Measurements from ENCODE around the gene TCP11. TPM values are rescaled to one million over a fixed set of nuclear protein-coding genes. Genes with fewer than 3 reads are reported as not detected.

Gene TCP11
- total RNA-seq, 1 donor from 2014 or later: 0.43 TPM

- Histone ChIP-seq H3K36me3 (no peaks in the 10 kb centered on the region), H3K4me3 (no peak overlapping the region), H3K9me3 (no peaks in the 10 kb centered on the region), H3K27ac (no peak overlapping the region), H3K27me3 (no peaks in the 10 kb centered on the region), H3K4me1 (peaks cover 12 to 35% of the 10 kb centered on the region in 2 donors)
- DNase-seq (ENCODE audit: low spot score in 2 of 2): no peak
- intact Hi-C loops (cut with DNase I): no loop called here
- no peak for TF ChIP-seq CTCF (IDR thresholded peaks at IDR 0.05)
Observed at GRCh38 chr6:35177157-35177556, 36.0 kb upstream of the TCP11 start.

- no peak for TF ChIP-seq CTCF (IDR thresholded peaks at IDR 0.05)
- H3K9me3 ChIP-seq: no peaks in the 10 kb centered on the region
- no peaks in the 10 kb centered on the region for H3K27me3 ChIP-seq
- intact Hi-C loops (cut with DNase I): no loop called here
- no peak overlapping the region for H3K4me3 ChIP-seq
- no peaks in the 10 kb centered on the region for H3K36me3 ChIP-seq
- peaks cover 12 to 31% of the 10 kb centered on the region in 2 donors for H3K4me1 ChIP-seq
- no peak overlapping the region for H3K27ac ChIP-seq
- DNase-seq (ENCODE audit: low spot score in 2 of 2): no peak
Observed at GRCh38 chr6:35176301-35177024, 35.3 kb upstream of the TCP11 start.

- TF ChIP-seq CTCF (IDR thresholded peaks at IDR 0.05): no peak
- no peak overlapping the region for H3K27ac ChIP-seq
- H3K4me3 ChIP-seq: no peak overlapping the region
- peaks cover 5 to 13% of the 10 kb centered on the region in 2 donors for H3K4me1 ChIP-seq
- H3K9me3 ChIP-seq: no peaks in the 10 kb centered on the region
- H3K27me3 ChIP-seq: no peaks in the 10 kb centered on the region
- DNase-seq (ENCODE audit: low spot score in 2 of 2): no peak
- intact Hi-C loops (cut with DNase I): no loop called here
- H3K36me3 ChIP-seq: no peaks in the 10 kb centered on the region
Observed at GRCh38 chr6:35174501-35174900, 33.4 kb upstream of the TCP11 start.

- Histone ChIP-seq H3K27me3 (no peaks in the 10 kb centered on the region), H3K4me1 (peaks cover under 1 to 9% of the 10 kb centered on the region in 2 donors), H3K36me3 (no peaks in the 10 kb centered on the region), H3K4me3 (no peak overlapping the region), H3K27ac (no peak overlapping the region), H3K9me3 (no peaks in the 10 kb centered on the region)
- DNase-seq (ENCODE audit: low spot score in 2 of 2): no peak
- intact Hi-C loops (cut with DNase I): no loop called here
- no peak for TF ChIP-seq CTCF (IDR thresholded peaks at IDR 0.05)
Observed at GRCh38 chr6:35174088-35174434, 32.9 kb upstream of the TCP11 start.

GRCh38 chr6:35173427-35174087 lies 32.4 kb upstream of the TCP11 start:
- intact Hi-C loops (cut with DNase I): no loop called here

More at GRCh38 chr6:35173427-35174087, 32.4 kb upstream of the TCP11 start:
- no peak for DNase-seq (ENCODE audit: low spot score in 2 of 2)
- TF ChIP-seq CTCF (IDR thresholded peaks at IDR 0.05): no peak
- no peak overlapping the region for H3K4me3 ChIP-seq
- no peaks in the 10 kb centered on the region for H3K36me3 ChIP-seq
- H3K4me1 ChIP-seq: peaks cover 0 to 4% of the 10 kb centered on the region in 2 donors
- no peaks in the 10 kb centered on the region for H3K9me3 ChIP-seq
- no peak overlapping the region for H3K27ac ChIP-seq
- no peaks in the 10 kb centered on the region for H3K27me3 ChIP-seq
